CD4-positive, alpha-beta T cell treated with Interleukin-17A for 4 hours (primary cell): Measurements from ENCODE around the gene SLC11A1.
A peak's percentile ranks its signal among the peaks of the same experiment; 100 is the strongest.

ENCODE experiments used
- DNase-seq: peaks from one replicate; pipeline ENCODE4 v3.0.0-alpha.2; 2020; ENCODE audit warnings: mixed read lengths

Gene SLC11A1

DNA sequence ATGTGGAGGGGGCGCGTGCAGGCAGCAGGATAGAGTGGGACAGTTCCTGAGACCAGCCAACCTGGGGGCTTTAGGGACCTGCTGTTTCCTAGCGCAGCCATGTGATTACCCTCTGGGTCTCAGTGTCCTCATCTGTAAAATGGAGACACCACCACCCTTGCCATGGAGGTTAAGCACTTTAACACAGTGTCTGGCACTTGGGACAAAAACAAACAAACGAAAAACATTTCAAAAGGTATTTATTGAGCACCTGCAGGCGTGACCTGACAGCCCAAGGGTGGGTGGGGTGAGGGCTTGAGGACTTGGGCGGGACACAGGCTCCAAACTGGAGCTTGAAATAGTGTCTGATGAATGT, 13.0 kb downstream of the SLC11A1 start:
- no peak for DNase-seq

- no peak for DNase-seq
These were observed 13.4 kb downstream of the SLC11A1 start for GRCh38 chr2:218395456-218395825.

DNA sequence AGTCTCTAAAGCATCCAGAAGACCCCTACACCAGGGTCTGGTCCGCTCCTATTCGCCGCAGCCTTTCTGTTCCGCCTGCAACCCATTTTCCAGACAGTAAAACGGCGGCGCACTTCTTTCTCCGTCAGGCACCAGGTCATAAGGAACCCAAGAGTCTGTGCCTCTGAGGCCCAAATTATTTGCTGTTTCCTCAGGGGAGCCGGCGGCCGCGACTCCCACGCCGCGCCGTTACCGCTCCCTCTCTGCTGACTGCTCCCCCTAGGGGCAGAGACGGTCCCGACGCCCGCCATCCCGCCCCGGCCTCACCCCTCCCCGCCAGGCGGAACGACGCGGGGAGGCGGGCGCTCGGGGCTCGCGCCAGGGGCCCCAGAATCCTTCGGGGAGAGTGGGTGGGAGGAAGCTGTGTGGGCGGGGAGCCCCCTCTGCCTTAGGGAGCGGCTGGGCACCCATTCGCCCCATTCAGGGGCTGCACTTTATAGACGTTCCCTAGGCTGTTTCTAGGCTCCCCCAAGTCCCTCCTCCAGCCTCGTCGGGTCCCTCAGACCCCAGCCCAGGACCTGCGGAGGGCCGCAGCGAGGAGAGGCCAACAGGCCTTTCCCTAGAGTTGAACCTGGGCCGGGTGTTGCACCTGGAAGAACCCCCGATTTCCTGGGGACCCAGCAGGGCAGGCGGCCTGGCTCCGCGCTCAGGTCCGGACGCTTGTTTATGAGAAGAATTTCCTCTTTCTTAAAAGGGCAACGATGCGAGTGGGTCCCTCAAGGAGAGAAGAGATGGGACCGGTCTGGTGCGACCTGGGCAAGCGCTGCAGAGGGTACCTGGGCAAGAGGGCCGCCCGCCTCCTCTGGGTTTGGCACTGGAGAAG, 14.0 kb downstream of the SLC11A1 start:
- DNase-seq = peak; percentile 95

GRCh38 chr2:218396688-218397462, 14.8 kb downstream of the SLC11A1 start:
- peak; percentile 83 for DNase-seq

DNA sequence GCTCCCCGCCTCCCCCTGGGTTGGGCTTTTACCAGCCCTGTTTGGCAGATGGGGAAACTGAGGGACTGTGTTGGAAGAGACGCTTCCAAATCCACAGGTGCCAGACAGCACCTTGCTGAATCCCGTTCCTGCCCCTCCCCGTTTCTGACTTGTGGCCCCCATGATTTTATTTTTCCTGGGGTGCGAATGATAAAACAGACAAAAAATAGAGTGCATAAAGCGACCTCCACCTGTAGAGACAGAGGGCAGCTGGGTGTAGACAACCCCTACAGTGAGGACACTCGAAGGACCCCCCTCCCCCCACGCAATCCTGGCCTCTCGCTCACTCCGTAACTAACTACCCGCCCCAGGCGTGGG, 15.4 kb downstream of the SLC11A1 start:
- peak; percentile 34 for DNase-seq

- DNase-seq = peak; percentile 62
These were observed 15.9 kb downstream of the SLC11A1 start for GRCh38 chr2:218397820-218398436.

DNA sequence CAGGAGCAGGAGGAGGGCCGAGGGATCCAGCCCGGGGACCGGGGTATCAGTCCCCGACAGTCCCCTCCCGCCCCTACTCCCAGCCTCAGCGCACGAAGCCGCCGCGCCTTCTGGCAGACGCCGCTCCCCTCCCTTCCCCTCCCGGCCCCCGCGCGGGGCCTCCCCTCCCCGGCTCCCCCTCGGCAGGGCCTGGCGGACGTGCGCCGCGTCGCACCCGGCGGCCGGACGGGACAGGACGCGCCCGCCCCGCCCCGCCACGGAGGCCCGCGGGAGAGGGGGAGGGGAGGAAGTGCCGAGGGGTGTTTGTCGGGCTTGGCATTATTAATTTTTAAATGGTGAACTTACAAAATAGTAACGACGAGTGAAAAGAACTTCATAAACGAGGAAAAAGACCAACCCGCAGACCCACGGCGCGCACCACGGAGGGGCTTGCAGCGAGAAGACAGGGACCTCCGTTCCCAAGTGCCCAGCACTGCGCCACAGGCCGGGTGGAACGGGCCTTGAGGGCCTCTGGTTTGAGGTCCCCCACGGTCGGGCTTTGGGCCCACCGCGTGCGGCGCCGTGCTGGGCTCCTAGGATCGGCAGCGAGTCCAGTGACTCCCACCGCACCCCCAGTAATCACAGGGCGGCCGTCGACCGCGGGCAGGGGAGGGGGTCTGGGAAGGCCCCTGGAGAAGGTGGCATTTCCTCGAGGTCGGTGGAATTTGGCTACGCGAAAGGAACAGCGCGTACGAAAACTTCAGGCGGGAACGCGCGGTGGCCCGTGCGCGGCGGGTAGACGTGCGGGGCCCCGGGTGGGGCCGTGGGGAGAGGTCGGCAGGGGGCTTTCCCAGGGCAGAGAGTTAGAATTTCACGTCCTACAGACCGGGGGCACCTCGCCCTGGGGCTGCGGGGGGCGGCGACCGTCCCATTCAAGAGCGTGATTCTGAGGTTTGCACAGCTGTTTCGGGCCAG, 16.6 kb downstream of the SLC11A1 start:
- DNase-seq = peak; percentile 76

DNA sequence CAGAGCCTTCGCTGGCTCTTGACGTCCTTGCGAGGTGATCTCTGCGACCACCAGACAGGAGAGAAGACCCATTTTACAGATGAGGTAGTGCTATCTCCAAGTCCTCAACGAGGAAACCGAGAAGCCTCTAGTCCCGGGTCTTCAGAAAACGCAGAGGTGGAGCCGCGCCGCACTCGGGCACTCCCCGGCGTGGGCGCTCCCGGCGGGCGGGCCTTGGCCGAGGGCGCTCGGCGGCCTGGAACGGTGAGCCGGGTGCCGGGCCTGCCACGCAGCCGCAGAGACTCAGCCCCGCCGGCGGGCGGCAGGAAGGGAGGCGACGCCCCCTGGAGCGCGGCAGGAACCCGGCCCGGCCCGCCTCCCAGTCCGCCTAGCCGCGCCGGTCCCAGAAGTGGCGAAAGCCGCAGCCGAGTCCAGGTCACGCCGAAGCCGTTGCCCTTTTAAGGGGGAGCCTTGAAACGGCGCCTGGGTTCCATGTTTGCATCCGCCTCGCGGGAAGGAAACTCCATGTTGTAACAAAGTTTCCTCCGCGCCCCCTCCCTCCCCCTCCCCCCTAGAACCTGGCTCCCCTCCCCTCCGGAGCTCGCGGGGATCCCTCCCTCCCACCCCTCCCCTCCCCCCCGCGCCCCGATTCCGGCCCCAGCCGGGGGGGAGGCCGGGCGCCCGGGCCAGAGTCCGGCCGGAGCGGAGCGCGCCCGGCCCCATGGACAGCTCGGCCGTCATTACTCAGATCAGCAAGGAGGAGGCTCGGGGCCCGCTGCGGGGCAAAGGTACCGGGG, 17.5 kb downstream of the SLC11A1 start, which contains the start of gene CTDSP1:
TSS of gene CTDSP1 (plus strand) at position 478 of the 776 bp plus-strand sequence. CDS start at position 701, 223 bp downstream.
- peak; percentile 93 for DNase-seq

DNA sequence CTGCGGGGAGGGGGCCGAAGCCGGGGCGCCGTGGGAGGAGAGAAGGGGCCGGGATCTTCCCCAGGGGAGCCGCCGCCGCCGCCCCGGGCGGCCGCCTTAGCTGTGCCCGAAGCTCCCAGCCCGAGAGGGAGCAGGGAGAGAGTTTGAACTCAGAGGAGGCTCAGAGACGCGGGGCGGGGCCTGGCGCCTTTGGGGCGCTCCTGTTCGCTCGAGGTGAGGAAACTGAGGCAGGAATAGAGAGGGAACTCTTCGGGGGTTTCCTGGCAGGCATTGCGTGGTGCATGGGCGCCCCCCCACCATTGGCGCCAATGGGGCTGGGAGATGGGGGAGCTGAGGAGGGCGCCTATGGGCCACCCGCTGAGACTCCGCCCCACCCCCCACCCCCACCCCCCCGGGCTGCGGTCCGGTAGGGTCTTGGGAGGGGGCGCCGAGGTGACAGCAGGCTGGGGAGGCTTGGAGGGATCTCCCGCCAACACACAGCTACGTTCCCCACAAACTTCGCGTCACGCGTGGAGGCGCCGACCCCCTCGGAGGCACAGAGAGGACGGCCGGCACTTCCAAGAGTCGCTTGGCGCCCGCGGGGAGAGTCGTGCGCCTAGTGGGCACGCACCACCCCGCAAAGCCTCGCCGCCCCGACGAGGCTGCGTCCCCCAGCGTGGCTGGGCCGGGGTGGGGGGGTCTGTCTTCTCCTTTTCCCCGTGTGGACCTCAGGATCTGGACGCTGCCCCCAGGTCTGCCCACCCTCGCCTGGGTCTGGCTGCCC, 18.3 kb downstream of the SLC11A1 start:
- DNase-seq = peak; percentile 56

DNA sequence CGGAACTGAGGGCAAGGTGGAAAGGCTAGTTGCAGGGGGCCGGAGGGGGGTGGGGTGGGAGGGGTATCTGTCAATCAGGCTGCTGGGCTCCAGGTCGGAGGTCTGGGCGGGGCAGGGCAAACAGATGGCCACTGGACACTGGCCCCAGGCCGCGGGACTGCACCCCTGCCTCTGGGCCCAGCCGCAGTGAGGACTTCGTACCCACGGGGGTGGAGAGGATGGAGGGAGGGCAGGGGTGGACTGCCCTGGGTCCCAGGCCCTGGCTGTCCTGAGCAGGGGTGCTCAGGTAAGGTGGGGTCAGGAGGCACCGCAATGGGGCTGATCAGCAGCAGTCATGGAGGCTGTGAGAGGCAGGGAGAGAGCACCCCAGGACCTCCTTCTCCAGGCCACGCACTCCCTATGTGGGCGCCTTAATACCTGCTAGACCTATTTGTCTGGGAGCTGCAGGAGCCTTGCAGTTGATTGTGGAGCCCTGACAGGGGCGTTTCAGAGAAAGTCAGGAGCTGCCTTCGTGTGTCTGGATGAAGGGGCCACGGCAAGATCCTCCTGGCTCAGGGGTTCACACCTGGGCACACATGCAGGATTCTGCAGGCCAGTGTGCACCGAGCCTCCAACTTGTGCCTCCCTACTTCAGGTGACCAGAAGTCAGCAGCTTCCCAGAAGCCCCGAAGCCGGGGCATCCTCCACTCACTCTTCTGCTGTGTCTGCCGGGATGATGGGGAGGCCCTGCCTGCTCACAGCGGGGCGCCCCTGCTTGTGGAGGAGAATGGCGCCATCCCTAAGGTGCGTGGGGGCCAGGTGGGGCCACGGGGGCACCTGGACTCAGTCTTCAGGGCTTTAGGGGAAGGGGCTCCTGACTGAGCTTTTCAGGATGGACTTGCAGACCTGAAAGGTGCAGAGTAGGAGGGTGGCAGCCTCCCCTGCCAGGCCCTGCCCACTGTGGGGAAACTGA, 19.1 kb downstream of the SLC11A1 start:
- peak; percentile 17 for DNase-seq

GRCh38 chr2:218401890-218402289, 19.8 kb downstream of the SLC11A1 start:
- DNase-seq = no peak

DNA sequence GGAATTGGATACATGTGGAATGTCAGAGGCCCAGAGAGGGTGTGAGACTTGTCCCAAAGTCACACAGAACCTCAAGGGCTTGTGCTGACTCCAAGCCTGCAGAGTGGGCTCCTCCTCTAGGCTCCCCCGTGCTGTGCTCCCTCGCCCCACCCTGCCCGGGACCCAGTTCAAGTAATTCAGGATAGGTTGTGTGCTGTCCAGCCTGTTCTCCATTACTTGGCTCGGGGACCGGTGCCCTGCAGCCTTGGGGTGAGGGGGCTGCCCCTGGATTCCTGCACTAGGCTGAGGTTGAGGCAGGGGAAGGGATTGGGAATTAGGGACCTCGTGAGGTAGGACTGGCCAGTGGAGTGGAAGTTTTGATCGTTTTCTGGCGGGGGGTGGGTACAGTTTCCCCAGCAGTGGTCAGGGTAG, 20.4 kb downstream of the SLC11A1 start:
- DNase-seq = no peak

DNA sequence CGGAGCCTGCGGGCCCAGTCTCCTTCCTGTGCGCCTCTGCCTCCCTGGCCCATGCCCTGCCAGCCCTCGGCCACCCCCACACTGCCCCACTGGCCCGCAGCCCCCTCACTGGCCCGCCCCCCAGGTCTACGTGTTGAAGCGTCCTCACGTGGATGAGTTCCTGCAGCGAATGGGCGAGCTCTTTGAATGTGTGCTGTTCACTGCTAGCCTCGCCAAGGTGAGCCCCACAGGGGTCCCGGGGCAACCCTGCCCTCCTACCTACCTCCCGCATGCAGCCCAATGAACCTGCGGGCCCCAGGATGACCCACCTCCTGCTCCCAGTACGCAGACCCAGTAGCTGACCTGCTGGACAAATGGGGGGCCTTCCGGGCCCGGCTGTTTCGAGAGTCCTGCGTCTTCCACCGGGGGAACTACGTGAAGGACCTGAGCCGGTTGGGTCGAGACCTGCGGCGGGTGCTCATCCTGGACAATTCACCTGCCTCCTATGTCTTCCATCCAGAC, 20.9 kb downstream of the SLC11A1 start:
- DNase-seq = no peak

GRCh38 chr2:218403810-218404209, 21.7 kb downstream of the SLC11A1 start:
- no peak for DNase-seq

DNA sequence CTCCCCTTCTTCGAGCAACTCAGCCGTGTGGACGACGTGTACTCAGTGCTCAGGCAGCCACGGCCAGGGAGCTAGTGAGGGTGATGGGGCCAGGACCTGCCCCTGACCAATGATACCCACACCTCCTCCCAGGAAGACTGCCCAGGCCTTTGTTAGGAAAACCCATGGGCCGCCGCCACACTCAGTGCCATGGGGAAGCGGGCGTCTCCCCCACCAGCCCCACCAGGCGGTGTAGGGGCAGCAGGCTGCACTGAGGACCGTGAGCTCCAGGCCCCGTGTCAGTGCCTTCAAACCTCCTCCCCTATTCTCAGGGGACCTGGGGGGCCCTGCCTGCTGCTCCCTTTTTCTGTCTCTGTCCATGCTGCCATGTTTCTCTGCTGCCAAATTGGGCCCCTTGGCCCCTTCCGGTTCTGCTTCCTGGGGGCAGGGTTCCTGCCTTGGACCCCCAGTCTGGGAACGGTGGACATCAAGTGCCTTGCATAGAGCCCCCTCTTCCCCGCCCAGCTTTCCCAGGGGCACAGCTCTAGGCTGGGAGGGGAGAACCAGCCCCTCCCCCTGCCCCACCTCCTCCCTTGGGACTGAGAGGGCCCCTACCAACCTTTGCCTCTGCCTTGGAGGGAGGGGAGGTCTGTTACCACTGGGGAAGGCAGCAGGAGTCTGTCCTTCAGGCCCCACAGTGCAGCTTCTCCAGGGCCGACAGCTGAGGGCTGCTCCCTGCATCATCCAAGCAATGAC, 22.4 kb downstream of the SLC11A1 start:
- no peak for DNase-seq

DNA sequence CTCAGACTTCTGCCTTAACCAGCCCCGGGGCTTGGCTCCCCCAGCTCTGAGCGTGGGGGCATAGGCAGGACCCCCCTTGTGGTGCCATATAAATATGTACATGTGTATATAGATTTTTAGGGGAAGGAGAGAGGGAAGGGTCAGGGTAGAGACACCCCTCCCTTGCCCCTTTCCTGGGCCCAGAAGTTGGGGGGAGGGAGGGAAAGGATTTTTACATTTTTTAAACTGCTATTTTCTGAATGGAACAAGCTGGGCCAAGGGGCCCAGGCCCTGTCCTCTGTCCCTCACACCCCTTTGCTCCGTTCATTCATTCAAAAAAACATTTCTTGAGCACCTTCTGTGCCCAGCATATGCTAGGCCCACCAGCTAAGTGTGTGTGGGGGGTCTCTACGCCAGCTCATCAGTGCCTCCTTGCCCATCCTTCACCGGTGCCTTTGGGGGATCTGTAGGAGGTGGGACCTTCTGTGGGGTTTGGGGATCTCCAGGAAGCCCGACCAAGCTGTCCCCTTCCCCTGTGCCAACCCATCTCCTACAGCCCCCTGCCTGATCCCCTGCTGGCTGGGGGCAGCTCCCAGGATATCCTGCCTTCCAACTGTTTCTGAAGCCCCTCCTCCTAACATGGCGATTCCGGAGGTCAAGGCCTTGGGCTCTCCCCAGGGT, 23.1 kb downstream of the SLC11A1 start:
- DNase-seq = no peak

DNA sequence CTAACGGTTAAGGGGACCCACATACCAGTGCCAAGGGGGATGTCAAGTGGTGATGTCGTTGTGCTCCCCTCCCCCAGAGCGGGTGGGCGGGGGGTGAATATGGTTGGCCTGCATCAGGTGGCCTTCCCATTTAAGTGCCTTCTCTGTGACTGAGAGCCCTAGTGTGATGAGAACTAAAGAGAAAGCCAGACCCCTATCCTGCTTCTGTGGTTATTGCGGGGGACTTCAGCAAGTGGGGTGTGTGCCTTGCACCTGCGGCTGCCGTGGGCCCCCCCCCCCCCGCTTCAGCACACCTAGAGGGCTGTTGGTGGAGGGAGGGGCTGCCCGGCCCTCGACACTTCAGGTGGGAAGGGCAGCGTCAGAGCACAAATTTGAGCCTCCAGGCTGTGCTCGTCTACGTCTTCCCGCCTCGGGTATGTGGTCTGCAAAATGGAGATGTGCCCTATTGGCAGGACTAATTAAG, 23.7 kb downstream of the SLC11A1 start:
- no peak for DNase-seq
